ENCODE measurements around the gene SERPINE2. TPM values are rescaled to one million over a fixed set of nuclear protein-coding genes. Genes with fewer than 3 reads are reported as not detected.
"Not testable (repeated sequence)": the region's sequence is repeated elsewhere in the genome, so short reads cannot be mapped to it uniquely, and the experiment has no call there.

Gene SERPINE2
- total and polyA plus RNA-seq, 10 donors: 20.9 to 105 (median 33.2) TPM

DNA sequence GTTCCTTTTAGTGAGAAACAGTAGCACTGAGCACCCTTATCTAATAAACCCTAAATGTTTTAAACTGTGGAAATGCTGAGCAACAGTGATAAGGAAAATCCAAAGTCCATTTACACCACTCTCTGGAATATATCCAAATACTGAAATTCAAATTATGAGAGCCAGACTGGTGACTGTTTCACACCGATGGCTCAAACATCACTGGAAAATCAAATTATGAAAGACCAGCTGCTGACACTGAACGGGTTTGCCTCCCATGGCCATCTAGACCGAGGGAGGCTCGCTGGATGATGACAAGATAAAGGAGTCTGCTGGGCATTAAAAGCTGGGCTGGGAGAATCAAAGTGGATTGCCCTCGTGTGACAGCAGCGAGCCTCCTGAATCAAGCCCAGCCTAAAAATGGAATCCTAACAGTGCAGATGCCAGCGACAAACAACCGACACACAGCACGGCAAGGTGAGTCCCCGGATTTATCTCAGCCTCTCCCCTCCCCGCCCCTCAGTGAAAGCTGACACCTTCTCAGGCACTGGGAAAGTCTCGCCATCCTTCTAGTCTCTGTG lies 30.3 kb downstream of the SERPINE2 start:
- H3K27ac ChIP-seq: no peak overlapping the region
- WGBS, 5 donors: 82 to 89% (median 86%) methylated on average over 12 of the region's 12 CpGs
- TF ChIP-seq POLR2A (IDR thresholded peaks at IDR 0.05) (no peak), POLR2AphosphoS5 (IDR thresholded peaks at IDR 0.05) (no peak)
- TF ChIP-seq, protein P1, sequence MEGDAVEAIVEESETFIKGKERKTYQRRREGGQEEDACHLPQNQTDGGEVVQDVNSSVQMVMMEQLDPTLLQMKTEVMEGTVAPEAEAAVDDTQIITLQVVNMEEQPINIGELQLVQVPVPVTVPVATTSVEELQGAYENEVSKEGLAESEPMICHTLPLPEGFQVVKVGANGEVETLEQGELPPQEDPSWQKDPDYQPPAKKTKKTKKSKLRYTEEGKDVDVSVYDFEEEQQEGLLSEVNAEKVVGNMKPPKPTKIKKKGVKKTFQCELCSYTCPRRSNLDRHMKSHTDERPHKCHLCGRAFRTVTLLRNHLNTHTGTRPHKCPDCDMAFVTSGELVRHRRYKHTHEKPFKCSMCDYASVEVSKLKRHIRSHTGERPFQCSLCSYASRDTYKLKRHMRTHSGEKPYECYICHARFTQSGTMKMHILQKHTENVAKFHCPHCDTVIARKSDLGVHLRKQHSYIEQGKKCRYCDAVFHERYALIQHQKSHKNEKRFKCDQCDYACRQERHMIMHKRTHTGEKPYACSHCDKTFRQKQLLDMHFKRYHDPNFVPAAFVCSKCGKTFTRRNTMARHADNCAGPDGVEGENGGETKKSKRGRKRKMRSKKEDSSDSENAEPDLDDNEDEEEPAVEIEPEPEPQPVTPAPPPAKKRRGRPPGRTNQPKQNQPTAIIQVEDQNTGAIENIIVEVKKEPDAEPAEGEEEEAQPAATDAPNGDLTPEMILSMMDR (IDR thresholded peaks at IDR 0.05 in 8 of 11, conservative IDR thresholded peaks at IDR 0.05 in 3 of 11): no peak
- no peak overlapping the region for H3K4me3 ChIP-seq
- intact Hi-C loops (cut with DNase I; ENCODE audit: low total_unique reads): no loop called here
- no peaks in the 10 kb centered on the region for H3K36me3 ChIP-seq
- DNase-seq: no peak
- H3K4me1 ChIP-seq: peaks cover 0 to 14% (median 0%) of the 10 kb centered on the region in 6 donors
- no peaks in the 10 kb centered on the region for H3K27me3 ChIP-seq (replicated peaks in 1 of 7)
- no peaks in the 10 kb centered on the region for H3K9me3 ChIP-seq

DNA sequence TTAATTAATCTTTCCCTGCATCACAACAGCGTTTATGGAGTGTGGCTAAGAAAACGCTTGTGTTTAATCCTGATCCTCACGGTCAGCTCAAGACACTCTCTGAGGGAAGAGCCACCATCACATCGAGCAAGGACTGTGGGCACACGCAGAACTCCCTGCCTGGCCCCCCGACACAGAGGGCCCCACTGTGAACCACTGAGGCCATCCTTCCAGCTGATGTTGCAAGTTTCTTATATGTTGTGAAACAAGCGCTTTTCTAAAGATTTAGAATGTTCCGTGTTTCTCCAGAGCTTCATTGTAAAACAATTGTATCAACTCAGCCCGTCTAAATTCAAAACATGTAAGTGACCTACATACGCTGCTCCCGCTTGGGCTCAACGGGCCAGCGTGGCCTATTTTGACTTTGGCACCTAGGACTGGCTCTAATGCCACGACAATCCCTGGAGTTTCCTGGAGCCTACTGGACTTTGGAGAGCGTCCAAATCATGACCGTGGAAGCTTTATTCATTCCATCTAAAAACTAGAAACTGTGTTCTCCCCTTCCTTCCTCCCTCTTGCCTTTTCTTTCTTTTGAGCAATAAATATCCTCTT lies 34.9 kb downstream of the SERPINE2 start:
- Histone ChIP-seq H3K36me3 (peaks cover 0 to 7% (median 0%) of the 10 kb centered on the region in 6 donors), H3K9me3 (no peaks in the 10 kb centered on the region), H3K27me3 (replicated peaks in 1 of 7) (no peaks in the 10 kb centered on the region), H3K4me1 (peaks cover 0 to 7% (median 0%) of the 10 kb centered on the region in 6 donors), H3K4me3 (no peak overlapping the region), H3K27ac (no peak overlapping the region)
- intact Hi-C loops (cut with DNase I; ENCODE audit: low total_unique reads): no loop called here
- DNase-seq: no peak
- WGBS, 5 donors: 58 to 81% (median 61%) methylated on average over 16 of the region's 16 CpGs
- no peak for TF ChIP-seq POLR2A (IDR thresholded peaks at IDR 0.05)
- no peak for TF ChIP-seq POLR2AphosphoS5 (IDR thresholded peaks at IDR 0.05)
- TF ChIP-seq, protein P1 (IDR thresholded peaks at IDR 0.05 in 8 of 11, conservative IDR thresholded peaks at IDR 0.05 in 3 of 11): no peak

GRCh38 chr2:224000662-224001061 lies 38.4 kb downstream of the SERPINE2 start:
- H3K9me3 ChIP-seq; H3K27ac ChIP-seq; H3K4me1 ChIP-seq; intact Hi-C loops (cut with DNase I; ENCODE audit: low total_unique reads); H3K36me3 ChIP-seq; H3K27me3 ChIP-seq (replicated peaks in 1 of 7); DNase-seq; H3K4me3 ChIP-seq: not testable (repeated sequence)
- 87 to 92% (median 91%) methylated on average over 5 of the region's 5 CpGs for WGBS, 5 donors

DNA sequence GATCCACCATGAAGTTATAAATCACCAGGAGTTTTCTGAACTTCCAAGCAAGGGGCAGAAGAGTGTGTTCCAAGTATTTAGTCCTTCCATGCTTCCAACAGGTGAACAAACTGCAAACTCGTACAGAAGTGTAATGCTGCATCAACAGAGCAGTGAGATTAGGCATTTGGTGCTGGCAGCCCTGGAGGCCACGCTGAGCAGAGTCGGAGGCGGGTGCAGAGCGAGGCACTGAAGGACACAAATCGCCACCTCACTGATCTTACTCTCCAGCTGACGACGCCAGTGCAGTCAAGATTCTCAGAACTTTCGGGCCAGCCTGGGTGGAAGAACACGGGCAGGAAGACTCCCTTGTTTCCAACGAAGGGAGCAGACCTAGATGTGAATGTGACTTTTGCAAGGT lies 39.2 kb downstream of the SERPINE2 start:
- Histone ChIP-seq H3K27ac (no peak overlapping the region), H3K9me3 (no peaks in the 10 kb centered on the region), H3K4me1 (peaks cover 0 to 7% (median 0%) of the 10 kb centered on the region in 6 donors), H3K27me3 (replicated peaks in 1 of 7) (no peaks in the 10 kb centered on the region), H3K36me3 (peaks cover 0 to 7% (median 0%) of the 10 kb centered on the region in 6 donors), H3K4me3 (no peak overlapping the region)
- no peak for DNase-seq
- TF ChIP-seq, protein P1 (IDR thresholded peaks at IDR 0.05 in 8 of 11, conservative IDR thresholded peaks at IDR 0.05 in 3 of 11): no peak
- TF ChIP-seq POLR2A (IDR thresholded peaks at IDR 0.05) (no peak), POLR2AphosphoS5 (IDR thresholded peaks at IDR 0.05) (no peak)
- intact Hi-C loops (cut with DNase I; ENCODE audit: low total_unique reads): no loop called here
- WGBS, 5 donors: 88 to 98% (median 92%) methylated on average over 11 of the region's 11 CpGs
